Skin of body (tissue), 2 donors: Measurements from ENCODE around the gene TTC12. TPM values are rescaled to one million over a fixed set of nuclear protein-coding genes. Genes with fewer than 3 reads are reported as not detected.

Source experiments
- DNase-seq: peaks from one replicate; lab custom pipeline; 2025; lab: John Stamatoyannopoulos, UW
- total RNA-seq: library from RNA; depleted of rRNA; stranded (reverse); fragments of >200 nt; gene quantifications from one replicate; pipeline ENCODE4 v1.2.3, GENCODE V29; 2014

TTC12 gene
- total RNA-seq, 1 donor from 2014 or later = 15.7 TPM

DNA sequence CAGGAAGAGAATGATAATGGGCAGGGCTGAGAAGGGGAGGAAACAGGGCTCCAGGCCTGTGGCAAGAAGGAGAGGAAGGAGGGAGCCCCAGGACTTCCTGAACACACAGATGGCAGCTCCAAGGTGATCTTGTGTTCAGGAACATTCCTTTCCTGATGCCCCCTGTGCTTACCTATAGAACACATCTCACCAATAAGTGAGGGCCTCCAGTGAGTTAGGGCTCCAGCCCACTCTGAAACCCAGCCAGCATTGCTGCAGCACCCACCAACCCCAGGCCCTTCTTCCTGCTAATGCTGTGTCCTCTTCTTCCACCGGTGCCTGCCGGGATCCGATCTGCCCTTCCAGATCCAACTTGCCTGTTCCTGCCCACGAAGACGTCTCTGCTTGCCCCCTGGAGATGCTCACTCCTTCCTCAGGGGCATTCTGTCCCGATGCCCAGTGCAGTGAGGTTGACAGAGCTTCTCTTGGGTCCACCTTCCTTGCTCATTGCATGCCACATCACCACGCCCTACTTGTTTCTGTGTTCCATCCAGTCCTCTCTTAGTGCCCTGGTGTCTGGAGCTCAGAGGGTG, 90.6 kb downstream of the TTC12 start:
- DNase-seq = no peak

GRCh38 chr11:113405724-113406478, 91.5 kb downstream of the TTC12 start:
- no peak for DNase-seq

DNA sequence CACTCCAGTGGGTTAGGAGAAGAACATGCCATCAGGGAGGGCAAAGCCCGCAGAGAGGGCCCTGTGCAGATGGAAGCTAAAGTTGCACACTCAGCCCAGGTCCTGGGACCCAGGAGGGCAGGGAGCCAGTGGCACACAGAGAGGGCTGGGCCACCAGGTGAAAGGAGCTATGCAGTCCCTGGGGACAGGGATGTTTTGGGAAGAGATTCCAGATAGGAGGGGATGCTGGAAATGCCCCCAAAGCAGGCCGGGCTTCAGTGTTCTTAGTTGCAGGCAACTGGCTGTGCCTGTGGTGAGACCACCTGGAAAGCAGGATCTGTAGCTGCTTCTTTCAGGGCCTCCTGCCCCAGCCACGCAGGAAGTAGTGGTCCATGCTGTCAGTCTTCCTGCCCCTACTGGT, 92.8 kb downstream of the TTC12 start:
- DNase-seq = no peak

DNA sequence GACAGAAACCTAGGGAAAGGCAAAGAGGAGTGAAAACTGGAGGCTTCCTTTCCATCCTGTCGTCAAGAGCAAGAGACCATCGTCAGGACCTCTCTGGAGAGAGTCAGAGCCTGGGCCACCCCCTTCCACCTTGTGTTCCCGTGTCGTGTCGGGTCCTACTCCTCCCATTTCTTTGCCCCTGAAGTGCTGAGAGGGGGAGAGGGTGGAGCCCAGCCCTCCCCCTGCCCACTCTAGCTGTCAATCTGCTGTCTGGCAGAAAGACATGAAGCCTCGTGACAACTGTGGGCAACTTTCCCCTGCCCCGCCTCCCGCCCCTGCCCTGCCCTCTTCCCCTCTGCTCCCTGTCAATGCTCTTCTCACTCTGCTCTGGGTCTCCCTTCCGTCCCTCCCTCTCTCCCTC, 93.8 kb downstream of the TTC12 start:
- DNase-seq = no peak

- DNase-seq = no peak
Observed at GRCh38 chr11:113408887-113409286, 94.5 kb downstream of the TTC12 start.

GRCh38 chr11:113409526-113409925, 95.1 kb downstream of the TTC12 start:
- DNase-seq = no peak

- DNase-seq = no peak
Observed at GRCh38 chr11:113410414-113411135, 96.2 kb downstream of the TTC12 start.

GRCh38 chr11:113411536-113411935, 97.2 kb downstream of the TTC12 start:
- no peak for DNase-seq

- no peak for DNase-seq
Observed at GRCh38 chr11:113412675-113413074, 98.3 kb downstream of the TTC12 start.

- DNase-seq = no peak
Observed at GRCh38 chr11:113415343-113415742, 101.0 kb downstream of the TTC12 start.

Other genes with a start within 250 kb of the TTC12 start
- gene ANKK1, start 73.2 kb downstream of the TTC12 start, total RNA-seq = 1.6 TPM
- 0.20 TPM for gene DRD2, start 160.8 kb downstream of the TTC12 start, total RNA-seq